Suppressor macrophage treated with lipopolysaccharide for 4 hours (primary cell): ENCODE measurements around the gene WDR54.
"Not testable (repeated sequence)": the region's sequence is repeated elsewhere in the genome, so short reads cannot be mapped to it uniquely, and the experiment has no call there.

Experiments used
- DNase-seq: peaks from one replicate; pipeline ENCODE4 v3.0.0-alpha.2; 2020

Gene WDR54

DNA sequence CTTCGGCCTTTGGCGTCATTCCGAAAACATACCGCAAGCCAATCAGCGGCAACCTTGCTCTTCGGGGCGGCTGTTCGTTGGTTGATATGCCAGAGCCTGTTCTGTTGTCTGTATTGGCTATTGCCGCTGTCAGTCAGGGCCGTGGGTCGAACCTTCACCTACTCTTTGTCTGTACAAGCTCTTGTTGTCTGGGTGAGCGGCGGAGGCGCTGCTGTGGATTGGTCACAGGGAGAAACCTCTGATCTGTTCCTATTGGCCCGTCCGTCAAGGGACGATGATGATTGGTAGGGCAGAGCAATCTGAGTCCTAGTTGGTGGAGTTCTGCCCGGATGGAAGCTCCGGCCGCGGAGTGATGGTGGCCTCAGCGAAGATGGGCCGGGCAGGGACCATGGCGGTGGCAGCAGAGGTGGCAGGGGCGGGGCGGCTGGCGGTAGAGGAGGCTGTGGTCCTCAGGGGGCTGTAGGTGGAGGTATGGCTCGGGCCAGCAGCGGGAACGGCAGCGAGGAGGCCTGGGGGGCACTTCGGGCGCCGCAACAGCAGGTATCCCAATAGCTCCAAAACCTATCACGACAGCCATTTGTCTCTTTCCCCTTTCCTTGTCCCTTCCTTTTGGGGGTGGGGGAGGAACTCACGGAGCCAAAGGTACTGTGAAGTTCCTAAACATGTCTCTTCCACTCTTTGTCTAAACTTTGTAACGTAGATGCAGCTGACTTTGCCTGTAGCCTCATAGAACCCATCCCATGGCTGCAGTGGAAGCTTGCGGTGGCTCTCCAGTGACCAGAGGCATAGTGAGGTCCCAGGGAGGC, 36.8 kb downstream of the WDR54 start, which contains the start of gene WBP1:
WBP1 (plus strand) TSS at position 307 of the 806 bp plus-strand sequence; CDS start at position 472, 165 bp downstream.
- peak; percentile 100 for DNase-seq

DNA sequence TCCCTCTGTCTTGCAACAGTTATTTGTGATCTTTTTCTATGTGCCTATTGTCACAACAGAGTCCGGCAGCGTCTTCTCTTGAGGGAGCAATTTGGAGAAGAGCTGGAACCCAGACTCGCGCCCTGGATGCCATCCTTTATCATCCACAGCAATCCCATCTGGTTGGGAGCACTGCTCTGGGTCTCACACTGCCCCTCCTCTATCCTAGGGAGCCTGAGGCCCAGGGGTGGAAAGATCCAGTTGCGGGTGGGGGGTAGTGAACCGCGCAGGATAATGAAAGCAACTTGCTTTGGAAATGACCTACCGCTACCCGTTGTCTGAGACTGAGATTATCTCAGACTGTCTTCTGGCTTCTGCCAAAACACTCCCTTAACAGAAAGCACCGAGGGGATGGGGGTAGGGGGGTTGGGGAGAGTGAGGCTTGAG, 37.4 kb downstream of the WDR54 start:
- DNase-seq: no peak

DNA sequence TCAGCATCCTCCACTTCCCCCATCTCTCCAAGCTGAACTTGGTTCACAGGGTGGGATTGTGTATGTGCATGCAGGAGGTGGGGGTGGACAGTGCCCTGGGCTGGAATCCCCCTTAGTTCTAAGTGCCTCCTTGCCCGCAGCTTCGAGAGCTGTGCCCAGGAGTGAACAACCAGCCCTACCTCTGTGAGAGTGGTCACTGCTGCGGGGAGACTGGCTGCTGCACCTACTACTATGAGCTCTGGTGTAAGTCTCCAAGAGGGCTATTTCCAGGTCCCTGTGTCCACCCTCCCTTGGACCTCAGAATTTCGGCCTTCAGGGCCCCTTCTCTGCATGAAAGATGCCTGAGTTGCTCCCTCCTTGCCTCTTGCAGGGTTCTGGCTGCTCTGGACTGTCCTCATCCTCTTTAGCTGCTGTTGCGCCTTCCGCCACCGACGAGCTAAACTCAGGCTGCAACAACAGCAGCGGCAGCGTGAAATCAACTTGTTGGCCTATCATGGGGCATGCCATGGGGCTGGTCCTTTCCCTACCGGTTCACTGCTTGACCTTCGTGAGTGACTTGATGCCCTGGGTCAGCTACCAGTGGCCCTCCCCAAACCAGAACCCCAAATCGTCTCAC, 38.1 kb downstream of the WDR54 start:
- DNase-seq: not testable (repeated sequence)

DNA sequence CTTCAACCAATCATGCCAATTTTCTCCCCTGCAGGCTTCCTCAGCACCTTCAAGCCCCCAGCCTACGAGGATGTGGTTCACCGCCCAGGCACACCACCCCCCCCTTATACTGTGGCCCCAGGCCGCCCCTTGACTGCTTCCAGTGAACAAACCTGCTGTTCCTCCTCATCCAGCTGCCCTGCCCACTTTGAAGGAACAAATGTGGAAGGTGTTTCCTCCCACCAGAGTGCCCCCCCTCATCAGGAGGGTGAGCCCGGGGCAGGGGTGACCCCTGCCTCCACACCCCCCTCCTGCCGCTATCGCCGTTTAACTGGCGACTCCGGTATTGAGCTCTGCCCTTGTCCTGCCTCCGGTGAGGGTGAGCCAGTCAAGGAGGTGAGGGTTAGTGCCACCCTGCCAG, 38.7 kb downstream of the WDR54 start:
- not testable (repeated sequence) for DNase-seq

DNA sequence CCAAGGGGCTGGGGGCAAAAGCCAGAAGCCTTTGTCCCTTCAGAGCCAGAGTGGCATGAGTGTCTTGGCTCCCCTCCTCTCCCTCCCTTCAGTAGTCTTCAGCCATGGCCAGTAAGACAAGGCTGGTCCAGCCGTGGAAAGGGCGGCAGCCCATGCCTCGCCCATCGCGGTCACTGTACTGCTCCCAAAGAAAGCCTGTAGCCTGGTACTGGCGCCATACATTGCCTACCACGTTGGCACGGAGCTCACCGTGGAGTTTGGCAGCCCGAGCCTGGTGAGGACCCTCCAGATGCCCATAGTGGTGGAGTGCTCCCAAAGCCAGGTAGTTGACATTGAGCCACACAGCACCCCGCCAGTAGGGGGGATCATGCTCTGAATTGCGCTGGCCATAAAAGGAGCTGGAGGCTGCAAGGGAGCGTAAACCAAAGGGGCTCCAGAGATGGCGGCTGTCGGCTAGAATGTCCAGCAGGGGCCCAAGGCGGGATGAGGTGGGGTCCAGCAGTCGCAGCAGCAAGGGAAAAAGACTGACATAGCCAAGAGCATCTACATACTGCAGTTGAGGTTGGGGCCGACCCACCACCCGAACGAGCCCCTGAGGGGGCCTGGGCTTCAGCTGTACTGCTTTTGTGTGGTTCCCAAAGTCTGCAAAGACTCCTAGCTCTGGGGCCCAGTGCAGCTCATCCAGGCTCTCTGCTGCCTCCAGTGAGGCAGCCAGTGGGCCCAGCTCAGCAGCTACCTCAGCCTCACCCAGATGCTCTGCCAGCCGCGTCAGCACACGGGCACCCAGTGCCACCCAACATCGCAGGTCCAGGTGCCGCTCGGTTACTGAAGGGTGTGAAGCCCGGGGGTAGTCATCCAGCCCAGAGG, 39.9 kb downstream of the WDR54 start:
- no peak for DNase-seq

DNA sequence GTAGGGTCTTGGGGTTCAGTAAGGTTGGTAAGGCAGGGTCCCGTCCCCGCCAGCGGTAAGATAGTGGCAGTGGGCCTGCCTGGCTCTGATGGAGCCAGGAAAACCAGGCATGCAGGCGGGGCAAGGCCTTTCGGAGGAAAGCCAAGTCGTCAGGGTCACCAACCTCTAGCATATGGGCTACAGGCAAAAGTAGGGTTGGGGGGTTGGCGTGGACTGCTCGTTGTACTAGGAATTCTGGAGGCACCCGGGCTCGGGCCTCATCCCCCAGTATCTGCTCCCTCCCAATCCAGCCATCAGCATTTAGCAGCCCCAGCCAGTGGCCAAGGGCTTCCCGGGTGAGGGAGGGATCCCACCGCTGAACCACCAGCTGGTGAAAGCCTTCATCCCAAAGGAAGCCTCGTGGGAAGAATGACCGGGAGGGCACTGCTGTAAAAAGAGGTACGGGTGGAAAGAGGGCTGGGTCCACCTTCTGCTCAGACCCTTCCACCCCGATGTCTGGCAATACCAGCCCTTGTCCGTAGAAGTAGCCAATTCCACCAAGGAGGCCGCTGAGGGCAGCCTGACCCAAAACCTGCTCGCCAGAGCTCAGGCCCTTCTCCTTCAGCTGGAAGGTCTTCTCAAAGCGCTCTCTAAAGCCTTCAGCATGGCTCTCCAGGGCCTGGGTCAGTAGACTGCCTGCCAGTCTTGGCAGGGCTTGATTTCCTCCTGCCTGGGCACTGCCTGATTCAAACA, 40.7 kb downstream of the WDR54 start:
- DNase-seq: no peak

DNA sequence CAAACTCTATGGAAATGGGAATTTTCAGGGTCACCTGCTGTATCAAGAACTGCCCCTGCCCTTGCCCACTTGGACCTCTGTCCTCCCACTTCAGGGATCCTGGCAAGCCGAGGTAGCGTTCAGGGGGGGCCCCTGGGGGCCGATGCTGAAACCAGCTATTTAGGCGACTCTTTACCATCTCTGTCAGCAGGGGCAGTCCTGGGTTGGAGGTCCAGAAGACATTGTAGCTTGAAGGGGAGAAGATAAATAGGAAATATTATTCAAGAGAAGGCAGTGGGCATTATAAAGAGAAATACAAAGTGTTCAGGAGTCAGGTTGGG, 41.2 kb downstream of the WDR54 start:
- no peak for DNase-seq

DNA sequence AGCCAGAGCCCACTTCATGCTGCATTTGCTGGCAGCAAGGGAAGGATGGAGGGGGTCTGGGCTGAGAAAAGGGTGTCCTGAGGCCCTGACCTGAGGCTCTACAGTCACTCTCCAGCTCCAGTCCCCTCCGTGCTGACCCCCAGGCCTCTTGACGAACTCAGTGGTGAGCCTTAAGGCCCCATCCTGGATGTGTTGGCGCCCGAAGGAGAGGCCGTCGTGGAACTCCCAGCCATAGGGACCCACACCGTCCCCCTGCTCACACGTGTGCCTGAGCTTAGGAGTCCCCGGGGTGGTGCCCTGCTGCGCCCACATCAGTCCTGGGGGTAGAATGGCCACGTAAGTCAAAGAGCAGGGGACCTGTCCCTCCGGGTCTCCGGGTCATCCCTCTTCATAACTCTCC, 42.9 kb downstream of the WDR54 start:
- DNase-seq: no peak

DNA sequence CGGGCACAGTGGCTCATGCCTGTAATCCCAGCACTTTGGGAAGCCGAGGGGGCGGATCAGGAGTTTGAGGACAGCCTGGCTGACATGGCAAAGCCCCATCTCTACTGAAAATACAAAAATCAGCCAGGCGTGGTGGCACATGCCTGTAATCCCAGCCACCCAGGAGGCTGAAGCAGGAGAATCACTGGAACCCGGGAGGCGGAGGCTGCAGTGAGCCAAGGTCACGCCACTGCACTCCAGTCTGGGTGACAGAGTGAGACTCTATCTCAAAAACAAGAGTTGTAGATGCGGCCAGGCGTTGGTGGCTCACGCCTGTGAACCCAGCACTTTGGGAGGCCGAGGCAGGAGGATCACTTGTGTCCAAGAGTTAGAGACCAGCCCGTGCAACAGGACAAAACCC, 49.2 kb downstream of the WDR54 start:
- DNase-seq: not testable (repeated sequence)

DNA sequence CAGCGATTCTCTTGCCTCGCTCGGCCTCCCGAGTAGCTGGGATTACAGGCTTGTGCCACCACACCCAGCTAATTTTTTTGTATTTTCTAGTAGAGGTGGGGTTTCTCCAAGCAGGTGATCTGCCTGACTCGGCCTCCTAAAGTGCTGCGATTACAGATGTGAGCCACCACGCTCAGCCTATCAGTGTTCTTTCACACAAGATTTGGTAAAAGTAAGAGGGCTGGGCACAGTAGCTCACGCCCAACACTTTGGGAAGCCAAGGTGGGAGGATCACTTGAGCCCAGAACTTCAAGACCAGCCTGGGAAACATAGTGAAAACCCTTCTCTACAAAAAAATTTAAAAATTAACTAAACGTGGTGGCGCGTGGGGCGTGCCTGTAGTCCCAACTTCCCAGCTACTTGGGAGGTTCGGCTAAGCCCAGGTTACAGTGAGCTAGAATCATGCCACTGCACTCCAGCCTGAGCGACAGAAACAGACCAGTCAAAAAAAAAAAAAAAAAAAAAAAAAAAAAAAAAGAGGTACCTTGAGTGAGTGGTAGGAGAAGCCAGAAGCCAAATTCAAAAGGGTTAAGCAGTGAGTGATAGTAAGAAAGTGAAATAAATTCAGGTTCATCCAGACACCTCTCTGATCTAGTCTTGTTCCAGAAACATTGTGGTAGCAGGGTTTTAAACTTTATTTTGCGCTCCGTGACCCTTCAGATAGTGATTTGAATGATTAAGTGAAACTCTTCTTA, 50.0 kb downstream of the WDR54 start:
- DNase-seq: no peak

DNA sequence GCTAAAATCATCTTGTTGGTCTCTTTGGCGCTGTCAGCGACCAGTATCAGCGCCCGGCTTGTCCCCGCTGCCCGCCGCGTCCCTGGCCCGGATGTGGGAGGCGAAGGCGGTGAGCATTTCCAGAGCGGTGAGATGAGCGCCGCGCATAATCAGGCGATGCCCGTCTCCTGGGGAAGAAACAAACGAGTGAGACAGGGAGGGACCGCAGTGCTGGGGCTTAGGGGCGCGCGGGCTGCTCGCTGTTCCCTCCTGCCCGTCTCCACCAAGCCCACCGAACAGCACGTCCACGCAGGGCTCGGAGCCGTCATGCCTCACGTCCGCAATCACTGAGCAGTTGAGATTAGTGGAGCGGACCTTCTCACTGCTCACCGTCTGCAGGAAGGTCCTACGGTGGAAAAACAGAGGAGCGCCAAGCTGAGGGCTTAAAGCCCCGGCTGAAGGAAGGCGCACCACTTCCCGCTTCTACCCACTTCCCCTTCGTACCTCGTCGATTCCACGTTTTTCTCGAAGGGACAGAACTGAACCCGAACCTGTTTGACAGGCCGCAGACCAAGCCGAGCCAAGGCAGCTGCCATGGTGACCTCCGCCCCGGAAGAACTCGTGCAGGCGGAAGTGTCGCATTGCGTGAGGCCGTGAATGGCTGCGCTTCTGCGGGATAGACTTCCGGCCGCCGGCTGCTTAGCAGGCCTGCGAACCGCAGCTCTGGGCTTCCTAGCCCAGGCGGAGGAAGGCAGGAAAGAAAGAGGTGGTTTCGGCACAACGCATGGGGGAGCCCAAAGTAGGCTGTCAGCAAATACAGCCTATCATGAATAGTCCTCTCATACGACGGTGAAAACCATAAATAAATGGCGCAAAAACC, 50.8 kb downstream of the WDR54 start, which contains the start of gene MRPL53:
MRPL53 (minus strand) TSS at position 595 of the 859 bp plus-strand sequence; CDS start at position 575, 20 bp downstream.
- DNase-seq: peak; percentile 96

DNA sequence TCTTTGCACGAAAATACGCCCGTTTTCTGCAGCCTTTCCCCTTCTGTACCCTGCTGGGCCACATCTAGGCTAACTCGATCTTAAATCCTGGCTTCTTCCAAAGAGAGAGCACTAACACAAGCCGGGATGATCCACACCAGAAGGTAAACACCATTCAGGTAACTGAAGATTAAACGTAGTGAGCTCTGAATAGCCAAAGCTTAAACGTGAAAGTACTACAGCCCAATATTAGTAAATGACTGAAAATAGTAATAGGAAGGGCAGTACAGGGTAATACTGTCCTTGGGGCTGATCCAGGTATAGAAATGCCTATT, 51.4 kb downstream of the WDR54 start:
- no peak for DNase-seq

DNA sequence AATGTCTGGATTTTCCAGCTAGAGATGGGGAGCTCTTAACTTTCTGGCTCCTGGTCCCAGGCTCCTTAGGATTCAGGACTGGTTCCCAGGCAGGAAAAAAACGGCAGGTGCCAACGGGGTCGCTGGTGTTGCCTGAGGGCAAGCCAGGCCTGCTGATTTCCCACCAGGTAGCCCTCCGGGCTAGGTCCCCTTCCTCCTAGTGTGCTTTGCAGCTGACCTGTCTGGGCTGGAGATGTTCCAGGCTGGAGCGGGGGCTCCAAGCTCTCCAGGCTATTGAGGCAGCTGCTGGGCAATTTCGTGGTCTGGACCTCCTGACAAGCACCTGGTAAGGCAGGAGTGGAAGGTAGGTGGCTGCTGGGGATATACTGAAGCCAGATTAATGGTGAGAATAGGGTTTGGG, 53.0 kb downstream of the WDR54 start:
- no peak for DNase-seq

DNA sequence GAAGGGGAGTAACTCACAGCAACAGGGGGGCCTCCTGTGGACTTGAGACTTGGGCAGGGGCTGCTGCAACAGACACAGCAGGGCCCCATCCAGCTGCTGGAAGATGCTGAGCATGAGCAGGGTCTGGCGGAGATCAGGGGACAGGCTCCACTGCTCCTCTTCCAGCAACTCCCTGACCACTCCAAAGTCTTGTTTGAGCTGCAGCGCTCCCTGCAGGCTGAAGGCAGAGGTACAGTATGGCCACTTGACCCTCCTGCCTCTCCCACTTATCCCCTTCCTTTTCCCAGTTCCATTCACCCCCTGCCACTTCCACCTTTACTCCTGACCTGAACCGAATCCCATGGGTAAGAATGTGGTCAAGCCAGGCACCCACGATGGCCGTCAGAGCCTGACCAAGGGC, 53.4 kb downstream of the WDR54 start:
- DNase-seq: no peak
